Measurements from ENCODE around the gene SFSWAP.

The SFSWAP gene

GRCh38 chr12:131824450-131824849 lies 113.6 kb downstream of the SFSWAP start:
- no peak for DNase-seq

- no peak for DNase-seq
These were observed 114.4 kb downstream of the SFSWAP start for GRCh38 chr12:131825146-131825892.

GRCh38 chr12:131826097-131826928 lies 115.4 kb downstream of the SFSWAP start:
- no peak for DNase-seq

- DNase-seq = peak; percentile 32 to 56
These were observed 117.2 kb downstream of the SFSWAP start, which contains the start of gene MMP17 for GRCh38 chr12:131827961-131828534. Gene MMP17, plus strand, starts transcription at chr12:131828393. Its CDS starts 102 bp downstream, at chr12:131828495.

- DNase-seq = peak in 1 of 2 experiments; percentile 54
These were observed 117.9 kb downstream of the SFSWAP start for GRCh38 chr12:131828671-131829355.

GRCh38 chr12:131829356-131829747 lies 118.5 kb downstream of the SFSWAP start:
- DNase-seq = peak; percentile 38 to 44

- no peak for DNase-seq
These were observed 119.0 kb downstream of the SFSWAP start for GRCh38 chr12:131829791-131830334.

GRCh38 chr12:131830335-131830913 lies 119.5 kb downstream of the SFSWAP start:
- peak; percentile 51 to 62 for DNase-seq

- peak; percentile 43 to 48 for DNase-seq
These were observed 120.2 kb downstream of the SFSWAP start for GRCh38 chr12:131830914-131831571.

- DNase-seq = no peak
These were observed 120.7 kb downstream of the SFSWAP start for GRCh38 chr12:131831635-131832041.

GRCh38 chr12:131832321-131833231 lies 121.7 kb downstream of the SFSWAP start:
- DNase-seq = no peak

- no peak for DNase-seq
These were observed 122.5 kb downstream of the SFSWAP start for GRCh38 chr12:131833288-131833895.

GRCh38 chr12:131833896-131834641 lies 123.2 kb downstream of the SFSWAP start:
- no peak for DNase-seq

- no peak for DNase-seq
These were observed 124.1 kb downstream of the SFSWAP start for GRCh38 chr12:131834798-131835615.

GRCh38 chr12:131835616-131836171 lies 124.8 kb downstream of the SFSWAP start:
- no peak for DNase-seq

GRCh38 chr12:131836193-131836592 lies 125.3 kb downstream of the SFSWAP start:
- no peak for DNase-seq

- DNase-seq = no peak
These were observed 126.0 kb downstream of the SFSWAP start for GRCh38 chr12:131836714-131837397.
